HPDE6-E6E7 (cell line): Measurements from ENCODE around the gene ARL8A.
"Not testable (repeated sequence)": the region's sequence is repeated elsewhere in the genome, so short reads cannot be mapped to it uniquely, and the experiment has no call there.

Experiments
- DNase-seq: peaks from one replicate; pipeline ENCODE4 v3.0.0; 2011; ENCODE audit warnings: missing footprints; ENCODE audit errors: extremely low spot score

Gene ARL8A

GRCh38 chr1:202173993-202174392 is 29.5 kb upstream of the ARL8A start:
- DNase-seq = no peak

- DNase-seq = no peak
Measured at GRCh38 chr1:202172015-202172355, 27.4 kb upstream of the ARL8A start.

GRCh38 chr1:202171292-202172014 is 26.9 kb upstream of the ARL8A start:
- no peak for DNase-seq

GRCh38 chr1:202170726-202171125 is 26.2 kb upstream of the ARL8A start:
- DNase-seq = no peak

- no peak for DNase-seq
Measured at GRCh38 chr1:202168861-202169260, 24.3 kb upstream of the ARL8A start.

GRCh38 chr1:202167708-202168415 is 23.3 kb upstream of the ARL8A start:
- no peak for DNase-seq

GRCh38 chr1:202167054-202167453 is 22.5 kb upstream of the ARL8A start:
- not testable (repeated sequence) for DNase-seq

GRCh38 chr1:202165942-202166843 is 21.7 kb upstream of the ARL8A start:
- no peak for DNase-seq

GRCh38 chr1:202165267-202165941 is 20.9 kb upstream of the ARL8A start:
- no peak for DNase-seq

- no peak for DNase-seq
Measured at GRCh38 chr1:202164271-202165037, 19.9 kb upstream of the ARL8A start.

GRCh38 chr1:202163281-202164270 is 19.0 kb upstream of the ARL8A start:
- no peak for DNase-seq

GRCh38 chr1:202162418-202163280 is 18.1 kb upstream of the ARL8A start:
- no peak for DNase-seq

- DNase-seq = no peak
Measured at GRCh38 chr1:202162047-202162417, 17.5 kb upstream of the ARL8A start.

GRCh38 chr1:202161151-202162046 is 16.9 kb upstream of the ARL8A start:
- no peak for DNase-seq

GRCh38 chr1:202160377-202160940 is 15.9 kb upstream of the ARL8A start, which contains the start of gene PTPN7:
Gene PTPN7, minus strand, starts transcription at chr1:202160602. Its CDS starts 1,200 bp downstream, at chr1:202159402.
- DNase-seq = no peak

- DNase-seq = no peak
Measured at GRCh38 chr1:202159534-202160371, 15.2 kb upstream of the ARL8A start.
